VCaP (cell line): Measurements from ENCODE around the gene CTF1.
A peak's percentile ranks its signal among the peaks of the same experiment; 100 is the strongest.

Experiments
- H3K27ac ChIP-seq: fragments of 450-650 bp; 2 replicates; pipeline ENCODE4 v1.5.1; 2017
- TF ChIP-seq, protein P1 (sequence below): fragments of 450-650 bp; conservative IDR thresholded peaks from 2 replicates; pipeline ENCODE4 v1.5.1; 2017; ENCODE audit warnings: mild to moderate bottlenecking, moderate library complexity

CTF1 gene

DNA sequence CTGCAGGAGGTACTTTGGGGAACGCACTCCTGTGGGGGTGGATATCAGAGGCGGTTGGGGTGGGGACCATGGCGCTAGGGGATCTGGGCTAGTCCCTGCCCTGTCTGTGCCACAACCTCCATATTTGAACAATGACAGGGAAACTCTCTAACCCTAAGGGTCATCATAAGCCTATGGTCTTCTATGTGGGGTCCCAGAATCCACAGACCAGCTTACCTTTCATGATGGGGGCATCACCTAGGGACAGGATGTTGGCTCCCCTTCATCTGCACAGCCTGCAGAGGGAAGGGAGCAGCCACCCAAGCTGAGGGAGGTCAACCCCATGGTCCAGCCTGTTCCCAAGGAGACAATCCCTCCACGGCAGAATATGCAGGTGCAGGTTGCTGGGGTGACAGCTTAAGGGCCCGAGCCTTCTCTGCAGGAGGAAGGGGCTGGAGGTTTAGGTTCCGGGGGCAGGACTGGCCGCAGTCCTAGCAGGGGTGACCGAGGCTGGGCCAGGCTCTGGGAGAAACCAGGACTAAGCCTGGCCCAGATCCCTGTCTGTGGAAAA, 54.2 kb downstream of the CTF1 start:
- peak overlapping the region; percentile 78 for H3K27ac ChIP-seq
- TF ChIP-seq, protein P1, sequence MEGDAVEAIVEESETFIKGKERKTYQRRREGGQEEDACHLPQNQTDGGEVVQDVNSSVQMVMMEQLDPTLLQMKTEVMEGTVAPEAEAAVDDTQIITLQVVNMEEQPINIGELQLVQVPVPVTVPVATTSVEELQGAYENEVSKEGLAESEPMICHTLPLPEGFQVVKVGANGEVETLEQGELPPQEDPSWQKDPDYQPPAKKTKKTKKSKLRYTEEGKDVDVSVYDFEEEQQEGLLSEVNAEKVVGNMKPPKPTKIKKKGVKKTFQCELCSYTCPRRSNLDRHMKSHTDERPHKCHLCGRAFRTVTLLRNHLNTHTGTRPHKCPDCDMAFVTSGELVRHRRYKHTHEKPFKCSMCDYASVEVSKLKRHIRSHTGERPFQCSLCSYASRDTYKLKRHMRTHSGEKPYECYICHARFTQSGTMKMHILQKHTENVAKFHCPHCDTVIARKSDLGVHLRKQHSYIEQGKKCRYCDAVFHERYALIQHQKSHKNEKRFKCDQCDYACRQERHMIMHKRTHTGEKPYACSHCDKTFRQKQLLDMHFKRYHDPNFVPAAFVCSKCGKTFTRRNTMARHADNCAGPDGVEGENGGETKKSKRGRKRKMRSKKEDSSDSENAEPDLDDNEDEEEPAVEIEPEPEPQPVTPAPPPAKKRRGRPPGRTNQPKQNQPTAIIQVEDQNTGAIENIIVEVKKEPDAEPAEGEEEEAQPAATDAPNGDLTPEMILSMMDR, result no peak

DNA sequence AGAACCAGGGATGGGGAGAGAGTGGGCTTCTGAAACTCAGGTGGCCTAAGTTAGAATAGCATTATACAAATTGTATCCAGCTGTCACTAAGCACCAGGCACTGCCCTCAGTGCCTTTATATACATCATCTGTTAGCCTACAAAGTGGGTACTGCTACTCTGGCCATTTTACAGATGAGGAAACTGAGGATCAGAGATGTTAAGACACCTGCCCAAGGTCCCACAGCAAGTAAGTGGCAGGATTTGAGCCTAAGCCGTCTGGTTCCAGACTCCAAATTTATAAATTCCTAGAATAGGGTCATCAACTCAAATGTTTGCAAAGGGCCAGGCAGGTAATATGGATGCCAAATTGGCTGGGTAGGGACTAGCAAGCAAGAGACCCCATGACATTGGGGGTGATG, 54.8 kb downstream of the CTF1 start:
- TF ChIP-seq, protein P1, result no peak
- H3K27ac ChIP-seq, result peak overlapping the region; percentile 78

DNA sequence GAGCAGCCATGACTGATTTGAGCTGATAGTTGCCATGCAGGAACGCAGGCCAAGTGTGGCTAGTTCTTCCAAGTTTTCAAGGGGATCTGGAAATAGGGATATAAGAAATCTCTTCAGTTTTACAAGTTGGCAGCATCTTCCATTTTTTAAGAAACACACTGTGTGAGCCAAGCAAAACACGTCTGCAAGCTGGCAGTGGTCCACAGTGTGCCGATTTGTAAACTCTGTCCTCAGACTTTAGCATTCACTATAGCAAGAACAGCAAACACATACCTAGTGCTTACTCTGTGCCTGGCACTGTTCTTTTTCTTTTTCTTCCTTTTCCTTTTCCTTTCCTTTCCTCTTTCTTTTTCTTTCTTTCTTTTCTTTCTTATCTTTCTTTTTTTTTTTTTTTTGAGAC, 55.3 kb downstream of the CTF1 start:
- TF ChIP-seq, protein P1, result no peak
- H3K27ac ChIP-seq, result peak overlapping the region; percentile 78

DNA sequence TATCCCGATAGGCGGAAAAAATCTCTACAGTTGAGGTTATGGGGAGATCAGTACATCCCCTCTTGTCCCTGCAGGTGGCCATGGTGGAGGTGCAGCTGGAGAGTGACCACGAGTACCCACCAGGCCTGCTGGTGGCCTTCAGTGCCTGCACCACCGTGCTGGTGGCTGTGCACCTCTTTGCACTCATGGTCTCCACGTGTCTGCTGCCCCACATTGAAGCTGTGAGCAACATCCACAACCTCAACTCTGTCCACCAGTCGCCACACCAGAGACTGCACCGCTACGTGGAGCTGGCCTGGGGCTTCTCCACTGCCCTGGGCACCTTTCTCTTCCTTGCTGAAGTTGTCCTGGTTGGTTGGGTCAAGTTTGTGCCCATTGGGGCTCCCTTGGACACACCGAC, 56.7 kb downstream of the CTF1 start:
- H3K27ac ChIP-seq, result no peak overlapping the region; the same call in 1 of the 2 replicates
- TF ChIP-seq, protein P1, result no peak
